HG03571 (cell line): ENCODE measurements around the gene IFNB1.
A peak's percentile ranks its signal among the peaks of the same experiment; 100 is the strongest.

ENCODE experiments used
- ATAC-seq: cut with Tn5 transposase; IDR thresholded peaks from one replicate; pipeline ENCODE4 v1.9.1; 2021; ENCODE audit not compliant: unreplicated experiment

The IFNB1 gene

DNA sequence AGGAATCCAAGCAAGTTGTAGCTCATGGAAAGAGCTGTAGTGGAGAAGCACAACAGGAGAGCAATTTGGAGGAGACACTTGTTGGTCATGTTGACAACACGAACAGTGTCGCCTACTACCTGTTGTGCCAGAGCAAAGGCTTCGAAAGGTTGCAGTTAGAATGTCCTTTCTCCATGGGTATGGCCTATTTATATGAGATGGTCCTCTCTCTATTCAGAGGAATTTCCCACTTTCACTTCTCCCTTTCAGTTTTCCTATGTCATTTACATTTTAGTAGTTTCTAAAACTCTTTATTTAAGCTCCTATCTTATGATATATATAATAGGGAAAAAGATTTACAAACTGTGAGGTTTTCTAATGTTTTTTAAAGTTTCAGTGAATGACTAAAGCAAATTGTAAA, at the start of gene IFNB1:
Gene IFNB1, minus strand, starts transcription at position 162 of the 400 bp plus-strand sequence. Its CDS starts 73 bp downstream, at position 89.
- ATAC-seq, result no peak

DNA sequence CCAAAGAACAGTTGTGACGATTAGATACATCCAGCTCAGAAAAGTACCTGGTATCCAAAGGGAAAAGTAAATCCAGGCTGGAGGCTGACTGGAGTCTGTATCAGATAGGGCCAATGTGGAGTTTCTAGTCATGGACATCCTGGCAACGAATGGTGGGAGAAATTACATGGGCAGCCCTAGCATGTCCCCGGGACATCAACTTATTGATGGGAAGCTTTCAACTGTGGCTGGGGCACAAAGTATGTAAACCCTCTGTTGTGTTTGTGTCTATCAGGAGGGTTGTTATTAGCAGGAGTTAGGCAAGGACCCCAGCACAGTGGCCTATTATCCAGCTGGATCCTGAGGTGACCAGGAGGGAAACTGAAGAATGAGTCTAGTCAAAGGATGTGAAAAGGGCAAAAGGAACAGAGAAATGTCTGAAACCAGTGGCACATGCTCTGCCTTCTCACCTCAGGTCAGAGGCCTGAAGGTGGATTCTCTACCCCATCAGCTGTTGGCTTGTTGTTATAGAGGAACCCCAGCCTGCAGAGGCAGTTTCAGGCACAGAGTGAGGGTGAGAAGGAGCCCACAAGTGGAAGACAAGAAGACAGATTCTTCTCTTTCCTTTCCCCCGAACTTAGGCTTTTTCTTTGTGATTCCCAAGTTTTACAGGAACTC, 44.0 kb upstream of the IFNB1 start:
- ATAC-seq, result peak; percentile 79

DNA sequence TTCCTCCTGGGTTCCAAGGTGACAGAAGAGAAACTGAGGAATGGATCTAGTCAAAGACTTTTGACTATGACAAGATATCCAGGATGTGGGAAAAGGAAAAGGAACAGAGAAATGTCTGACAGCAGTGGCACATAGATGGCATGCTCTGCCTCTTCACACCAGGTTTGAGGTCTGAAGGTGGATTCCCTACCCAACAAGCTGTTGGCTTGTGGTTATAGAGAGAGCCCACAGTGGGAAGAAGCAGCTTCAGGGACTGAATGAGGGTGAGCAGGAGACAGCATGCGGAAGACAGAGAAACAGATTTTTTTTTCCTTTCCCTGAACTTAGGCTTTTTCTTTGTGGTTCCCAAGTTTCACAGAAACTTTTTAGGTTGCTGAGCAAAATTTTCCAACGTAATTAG, 43.3 kb upstream of the IFNB1 start:
- no peak for ATAC-seq

DNA sequence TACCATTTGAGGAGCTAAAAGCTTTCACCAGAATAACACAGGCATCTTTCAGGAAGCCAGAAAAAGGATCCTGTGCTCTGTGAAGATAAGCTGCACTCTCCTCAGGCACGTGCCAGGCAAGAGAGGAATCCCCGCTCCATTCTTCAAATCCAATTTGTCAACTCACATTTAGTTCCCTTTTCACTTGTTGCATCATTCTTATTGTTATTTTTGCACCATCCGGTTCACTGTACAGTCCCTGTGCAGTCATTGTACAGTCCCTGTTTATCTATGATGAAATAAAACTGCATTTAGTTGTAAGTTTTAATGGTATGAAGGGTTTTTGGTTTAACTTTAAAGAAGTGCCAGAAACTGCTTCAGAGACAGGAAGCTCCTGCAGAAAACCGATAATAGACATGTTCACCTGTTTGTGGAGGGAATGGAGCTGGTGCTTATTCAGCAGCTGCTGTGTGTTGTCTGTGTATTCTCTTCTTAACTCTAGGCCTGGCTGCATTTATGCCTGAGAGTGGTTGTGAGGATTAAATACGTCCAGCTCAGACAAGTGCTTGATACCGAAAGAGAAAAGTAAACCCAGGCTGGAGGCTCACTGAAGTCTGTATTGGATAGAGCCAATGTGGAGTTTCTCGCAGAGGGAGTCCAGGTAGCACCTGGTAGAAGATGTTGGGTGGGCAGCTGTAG, 41.5 kb upstream of the IFNB1 start:
- ATAC-seq, result no peak

DNA sequence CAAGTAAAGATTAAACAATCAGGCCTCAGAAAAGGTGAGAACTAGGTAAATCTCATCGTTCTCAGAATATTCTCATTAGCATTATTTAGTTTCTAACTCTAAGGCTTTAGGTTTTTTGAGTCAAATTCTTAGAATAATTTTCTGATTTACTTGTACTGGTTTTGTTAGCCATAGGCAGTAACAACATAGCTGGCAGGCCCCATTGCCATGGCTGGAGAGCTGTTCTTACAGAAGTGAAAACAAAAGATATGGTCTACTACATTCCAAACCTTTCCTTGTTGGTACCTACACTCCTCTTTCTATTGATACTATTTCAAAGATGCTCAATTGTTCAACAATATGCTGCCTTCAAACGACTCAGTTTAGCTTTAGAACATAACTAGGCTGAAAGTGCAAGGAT, 36.6 kb upstream of the IFNB1 start:
- no peak for ATAC-seq

DNA sequence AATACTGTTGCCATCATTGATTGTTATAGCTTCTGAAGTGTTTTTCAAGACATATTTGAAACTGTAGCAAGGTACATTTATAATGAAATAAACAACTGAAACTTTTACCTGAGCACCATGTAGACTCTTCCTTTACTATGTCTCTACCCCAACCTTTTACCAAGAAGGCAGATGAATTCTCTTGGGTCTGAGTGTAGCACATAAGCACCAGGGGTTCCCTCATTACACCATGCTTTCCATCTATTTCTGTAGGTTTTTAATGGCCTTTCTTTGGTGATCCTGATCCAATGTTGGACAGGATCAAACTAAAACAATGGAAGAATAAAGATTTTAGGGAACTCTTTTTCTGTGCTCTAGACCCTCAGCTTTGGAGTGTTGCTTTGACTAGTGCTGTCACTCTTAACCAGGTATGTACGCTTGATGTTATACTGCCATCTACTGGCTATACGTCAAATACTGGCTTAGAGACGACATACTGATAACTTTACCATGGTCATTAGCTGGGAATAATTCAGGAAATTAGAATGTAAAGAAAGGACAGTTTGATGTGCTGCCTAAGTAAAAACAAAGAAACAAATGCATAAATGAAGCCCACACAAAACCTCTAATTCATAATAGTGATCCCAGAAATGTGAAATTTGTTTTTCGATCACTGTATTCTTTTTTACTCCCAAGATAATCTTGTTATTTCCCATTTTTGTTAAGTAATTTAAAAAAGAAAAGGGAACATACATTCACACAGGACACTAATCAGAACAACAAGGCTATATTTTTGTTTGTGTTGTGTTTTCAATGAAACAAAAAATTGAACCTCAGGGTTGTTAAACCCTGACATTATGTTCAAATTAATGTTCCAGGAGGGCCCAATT, 33.2 kb upstream of the IFNB1 start:
- ATAC-seq, result peak; percentile 83

DNA sequence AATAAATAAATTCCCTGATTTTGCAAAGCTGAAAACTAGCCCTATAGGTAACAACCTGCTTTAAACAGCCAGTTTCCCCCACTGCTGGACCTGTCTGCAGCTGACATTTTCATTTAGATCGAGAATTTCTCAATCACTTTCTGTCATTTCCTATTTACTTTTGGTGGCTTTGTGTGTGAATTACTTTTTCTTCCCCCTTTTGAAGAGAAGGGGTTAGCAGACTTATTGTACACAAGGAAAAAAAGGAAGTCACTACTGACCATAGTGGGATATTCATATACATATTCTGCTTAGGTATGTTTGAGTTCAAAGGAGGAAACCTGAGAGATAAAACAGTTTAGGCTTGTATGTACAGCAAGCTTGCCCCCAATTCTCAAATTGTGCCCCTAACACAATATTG, 27.0 kb upstream of the IFNB1 start:
- ATAC-seq, result no peak

DNA sequence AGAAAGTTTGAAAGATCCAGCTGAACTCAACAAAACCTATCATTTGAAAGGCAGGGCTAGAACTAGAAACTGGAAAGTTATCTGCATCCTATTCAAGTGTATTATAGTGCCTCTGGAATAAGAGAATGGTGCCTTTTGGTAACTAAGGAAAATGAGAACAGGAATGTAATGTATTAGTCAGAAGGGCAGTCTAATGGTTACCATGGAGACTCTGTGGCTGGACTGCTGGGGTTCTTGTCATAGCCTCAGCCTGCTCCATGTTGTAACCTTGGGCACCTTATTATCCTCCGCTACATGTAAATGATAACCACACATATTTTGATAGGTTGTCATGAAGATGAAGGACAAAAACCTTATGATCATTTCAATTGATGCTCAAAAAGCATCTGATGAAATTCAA, 24.6 kb upstream of the IFNB1 start:
- ATAC-seq, result no peak

DNA sequence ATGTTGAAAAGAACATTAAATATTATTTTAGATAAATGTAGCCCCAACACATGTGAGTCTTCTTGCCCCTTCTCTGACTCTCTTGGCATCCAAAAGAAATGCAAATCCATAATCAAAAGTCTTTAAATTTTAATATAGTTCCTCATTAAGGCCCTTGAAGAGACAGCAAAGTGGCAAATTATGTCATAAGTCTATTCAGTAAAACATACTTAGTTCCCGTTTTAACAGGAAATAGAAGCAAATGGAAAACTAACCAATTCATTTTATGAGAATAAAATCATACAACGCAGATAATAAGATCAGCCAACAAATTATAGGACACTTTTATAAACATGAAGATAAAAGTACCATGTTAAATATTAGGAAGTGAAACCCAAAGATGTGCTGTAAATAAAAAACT, 20.1 kb upstream of the IFNB1 start:
- ATAC-seq, result no peak

DNA sequence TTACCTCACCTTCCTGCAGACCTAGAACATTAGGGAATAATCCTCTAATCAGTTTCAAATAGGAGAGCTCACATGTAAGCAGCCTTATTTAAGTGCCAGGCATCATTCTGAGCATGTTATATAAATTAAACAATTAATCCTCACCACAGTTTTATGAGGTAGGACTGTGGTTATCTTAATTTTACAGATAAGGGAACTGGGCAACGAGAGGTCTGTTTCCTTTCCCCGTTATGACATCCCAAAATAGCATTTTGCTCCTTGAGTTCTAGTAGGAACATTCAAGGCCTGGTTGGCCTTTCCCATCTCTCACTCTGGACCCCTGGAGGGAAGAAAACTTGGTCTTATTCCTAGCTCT, 19.1 kb upstream of the IFNB1 start:
- no peak for ATAC-seq

DNA sequence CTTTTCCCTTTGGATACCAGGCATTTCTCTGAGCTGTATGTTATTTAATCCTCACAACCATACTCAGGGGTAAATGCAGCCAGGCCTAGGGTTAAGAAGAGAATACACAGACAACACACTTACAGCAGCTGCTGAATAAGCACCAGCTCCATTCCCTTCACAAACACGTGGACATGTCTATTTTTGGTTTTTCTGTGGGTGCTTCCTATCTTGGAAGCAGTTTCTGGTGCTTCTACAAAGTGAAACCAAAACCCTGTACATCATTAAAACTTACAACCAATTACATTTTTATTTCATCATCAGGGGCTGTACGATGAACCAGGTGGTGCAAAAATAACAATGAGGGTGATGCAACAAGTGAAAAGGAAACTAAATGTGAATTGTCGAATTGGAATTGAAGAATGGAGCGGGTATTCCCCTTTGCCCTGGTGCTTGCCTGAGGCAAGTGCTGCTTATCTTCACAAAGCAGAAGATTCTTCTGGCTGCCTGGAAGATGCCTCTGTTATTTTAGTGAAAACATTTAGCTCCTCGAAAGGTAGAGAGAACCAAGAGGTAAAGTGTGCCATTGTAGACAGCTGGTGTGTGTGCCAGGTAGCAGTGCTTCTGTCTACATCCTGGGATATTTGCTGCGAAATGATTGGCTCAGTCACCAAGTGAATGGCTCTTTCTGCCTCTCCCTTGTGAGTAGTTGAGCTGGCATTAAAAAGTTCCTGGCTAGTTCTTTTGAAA, 18.6 kb upstream of the IFNB1 start:
- ATAC-seq, result peak; percentile 78

DNA sequence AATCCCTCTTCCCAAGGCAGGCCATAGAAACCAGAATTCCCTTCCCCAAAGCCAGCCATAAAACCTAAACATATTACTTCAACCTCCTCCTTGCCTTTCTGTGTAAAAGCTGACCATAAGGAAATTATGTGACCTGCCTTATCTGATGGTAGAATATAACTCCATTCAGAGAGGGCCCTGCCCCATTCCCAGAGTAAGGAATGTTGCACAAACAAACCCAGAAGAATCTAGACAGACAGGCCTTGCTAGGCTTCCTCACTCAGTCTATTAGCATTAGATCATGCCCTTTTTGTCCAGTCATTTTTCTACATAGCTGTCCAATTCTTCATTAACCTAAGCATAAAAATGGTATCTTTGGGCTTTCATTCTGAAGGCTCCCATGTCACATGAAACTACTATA, 17.8 kb upstream of the IFNB1 start:
- no peak for ATAC-seq

DNA sequence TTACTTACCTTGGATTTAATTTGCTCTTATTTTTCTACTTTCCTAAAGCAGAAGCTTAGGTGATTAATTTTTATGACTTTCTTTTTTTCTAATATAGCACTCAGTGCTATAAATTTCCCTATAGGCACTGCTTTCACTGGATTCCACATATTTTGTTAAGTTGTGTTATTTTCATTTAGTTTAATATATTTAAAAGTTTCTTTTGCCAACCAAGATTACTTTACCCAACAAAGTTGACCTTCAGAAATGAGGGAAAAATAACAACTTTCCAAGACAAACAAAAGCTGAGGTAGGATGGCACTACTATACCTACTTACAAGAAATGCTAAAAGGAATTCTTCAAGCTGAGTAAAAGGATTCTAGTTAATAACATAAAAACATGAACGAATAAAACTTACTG, 8.8 kb upstream of the IFNB1 start:
- ATAC-seq, result no peak

DNA sequence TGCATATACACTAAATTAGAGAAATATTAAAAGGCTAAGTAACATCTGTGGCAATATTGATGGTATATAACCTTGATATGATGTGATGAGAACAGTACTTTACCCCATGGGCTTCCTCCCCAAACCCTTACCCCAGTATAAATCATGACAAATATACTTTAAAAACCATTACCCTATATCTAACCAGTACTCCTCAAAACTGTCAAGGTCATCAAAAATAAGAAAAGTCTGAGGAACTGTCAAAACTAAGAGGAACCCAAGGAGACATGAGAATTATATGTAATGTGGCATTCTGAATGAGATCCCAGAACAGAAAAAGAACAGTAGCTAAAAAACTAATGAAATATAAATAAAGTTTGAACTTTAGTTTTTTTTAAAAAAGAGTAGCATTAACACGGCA, 7.3 kb upstream of the IFNB1 start:
- ATAC-seq, result no peak

DNA sequence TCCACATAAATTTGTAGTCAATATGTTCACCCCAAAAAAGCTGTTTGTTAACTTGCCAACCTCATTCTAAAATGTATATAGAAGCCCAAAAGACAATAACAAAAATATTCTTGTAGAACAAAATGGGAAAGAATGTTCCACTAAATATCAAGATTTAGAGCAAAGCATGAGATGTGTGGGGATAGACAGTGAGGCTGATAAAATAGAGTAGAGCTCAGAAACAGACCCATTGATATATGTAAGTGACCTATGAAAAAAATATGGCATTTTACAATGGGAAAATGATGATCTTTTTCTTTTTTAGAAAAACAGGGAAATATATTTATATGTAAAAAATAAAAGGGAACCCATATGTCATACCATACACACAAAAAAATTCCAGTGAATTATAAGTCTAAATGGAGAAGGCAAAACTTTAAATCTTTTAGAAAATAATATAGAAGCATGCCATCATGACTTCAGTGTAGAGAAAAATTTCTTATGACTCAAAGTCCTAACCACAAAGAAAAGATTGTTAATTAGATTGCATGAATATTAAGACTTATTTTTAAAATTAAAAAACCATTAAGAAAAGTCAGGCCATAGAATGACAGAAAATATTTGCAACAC, 6.6 kb upstream of the IFNB1 start:
- ATAC-seq, result no peak

DNA sequence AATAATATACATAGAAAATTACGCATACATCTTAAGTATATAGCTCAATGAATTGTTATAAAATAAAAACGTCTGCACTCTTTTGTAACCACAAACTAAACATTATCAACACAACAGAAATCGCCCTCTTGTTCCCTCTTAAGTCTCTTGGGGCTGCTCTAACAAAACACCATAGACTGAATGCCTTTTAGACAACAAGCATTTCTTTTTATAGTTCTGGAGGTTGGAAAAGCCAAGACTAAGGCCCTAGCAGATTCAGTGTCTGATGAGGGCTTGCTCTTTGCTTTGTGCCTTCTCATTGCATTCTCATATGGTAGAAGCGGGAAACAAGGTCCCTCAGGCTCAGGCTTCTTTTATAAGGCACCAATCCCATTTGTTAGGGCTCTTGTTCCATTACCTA, 4.9 kb upstream of the IFNB1 start:
- no peak for ATAC-seq

DNA sequence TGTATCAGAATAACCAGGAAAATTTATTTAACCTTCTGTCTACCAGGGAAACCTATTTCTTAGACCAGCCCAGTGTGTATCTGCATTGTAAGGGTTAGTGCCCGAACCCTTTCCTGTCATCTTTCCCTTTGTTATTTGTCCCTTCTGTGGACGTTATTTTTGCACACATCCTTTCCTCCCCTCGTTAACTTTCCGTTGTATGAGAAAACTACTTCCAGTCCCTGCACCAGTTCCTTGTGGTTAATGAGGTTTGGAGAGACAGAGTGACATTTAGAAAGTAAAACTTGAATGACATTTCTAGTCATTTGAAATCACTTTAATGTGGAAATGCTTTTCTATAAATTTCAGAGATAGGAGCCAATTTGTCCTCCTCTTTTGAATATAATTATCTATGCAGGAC, 4.3 kb upstream of the IFNB1 start:
- ATAC-seq, result no peak

DNA sequence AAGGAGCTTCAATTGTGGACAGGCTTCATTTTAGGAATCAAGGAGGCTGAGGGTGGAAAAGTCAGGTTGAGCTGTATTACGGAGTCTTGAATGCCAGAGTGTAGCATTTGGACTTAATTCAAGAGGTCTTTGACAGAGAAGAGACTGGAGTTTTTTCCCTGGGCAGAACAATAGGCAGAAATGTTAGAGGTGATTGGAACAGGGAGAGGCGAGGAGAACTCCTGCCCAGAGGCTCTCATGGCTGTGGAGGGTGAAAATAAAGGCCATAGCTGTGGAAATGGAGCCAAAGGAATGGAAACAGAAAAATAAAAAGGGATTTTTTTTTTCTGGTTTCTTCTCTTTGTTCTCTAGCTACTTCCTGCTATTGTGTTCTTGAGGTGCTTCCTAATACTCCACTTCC, 3.7 kb upstream of the IFNB1 start:
- ATAC-seq, result no peak

DNA sequence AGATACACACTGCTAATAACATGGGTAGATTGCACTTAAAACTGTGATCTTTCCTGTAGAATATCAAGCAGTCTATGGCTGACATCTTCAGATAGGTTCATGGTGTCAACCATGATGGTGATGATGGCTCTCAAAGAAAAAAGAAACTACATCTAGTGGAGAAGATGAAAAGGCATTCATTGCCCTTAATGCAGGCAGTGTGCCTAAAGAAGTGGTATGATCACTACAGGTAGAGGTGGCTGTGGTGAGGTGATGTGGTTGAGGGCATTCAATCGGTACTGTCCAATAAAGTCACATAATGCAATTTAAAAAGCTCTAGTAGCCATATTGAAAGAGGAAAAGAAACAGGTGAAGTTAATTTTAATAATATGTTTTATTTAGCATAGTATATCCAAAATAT, 3.1 kb upstream of the IFNB1 start:
- no peak for ATAC-seq

DNA sequence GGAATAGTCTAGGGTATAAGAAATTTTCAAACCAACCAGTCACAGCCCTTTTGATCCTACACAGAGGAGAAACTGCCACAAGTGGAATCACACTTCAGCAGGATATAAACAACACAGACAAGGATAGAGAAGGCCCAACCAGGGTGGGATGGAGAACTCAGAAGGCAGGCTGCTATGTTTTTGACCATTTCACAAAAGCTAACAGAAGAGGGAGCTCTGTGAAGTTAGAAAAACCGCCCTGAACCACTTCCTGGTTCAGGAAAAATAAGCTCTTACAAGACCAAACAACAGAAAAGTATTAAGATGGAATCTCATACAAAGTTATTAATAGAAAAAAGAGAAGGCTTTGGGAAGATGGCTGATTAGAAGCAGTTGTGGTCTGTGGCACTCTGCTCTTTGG, 960 bp upstream of the IFNB1 start:
- ATAC-seq, result no peak

DNA sequence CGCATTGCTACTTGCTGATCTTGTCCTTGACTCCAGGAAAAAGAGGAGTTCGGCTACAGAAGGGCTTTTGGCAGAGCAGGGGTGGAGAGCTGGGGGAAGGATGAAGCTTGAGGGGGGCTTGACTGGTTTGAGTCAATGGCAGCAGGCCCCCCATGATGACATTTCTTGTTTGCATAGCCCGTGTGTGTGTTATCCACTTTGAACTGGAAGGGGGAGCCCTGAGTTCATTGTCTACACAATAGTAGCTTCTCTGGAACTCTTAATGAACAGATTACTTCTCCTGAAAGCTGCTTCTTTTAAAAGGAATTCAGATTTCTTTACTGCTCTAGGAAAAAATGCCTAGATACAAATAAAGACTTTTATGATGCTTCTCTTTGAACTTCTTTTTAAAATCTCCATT, 2.3 kb downstream of the IFNB1 start:
- ATAC-seq, result no peak
